AG04449 (cell line): Measurements from ENCODE around the gene BANF1.

Experiments used
- CTCF ChIA-PET: fragments of 350-600 bp; formaldehyde crosslinking; extraction: SDS; loops from one replicate; lab custom pipeline; 2021; ENCODE audit warnings: antibody characterized with exemption; lab: Yijun Ruan, JAX
- POLR2A ChIA-PET: fragments of 400-600, 350-600 bp; formaldehyde crosslinking; extraction: SDS; loops from one replicate; lab custom pipeline; 2020; ENCODE audit warnings: antibody characterized with exemption, inconsistent platforms; lab: Yijun Ruan, JAX
- DNase-seq: peaks from one replicate; pipeline ENCODE4 v3.0.0-alpha.2; 2010; ENCODE audit warnings: low read depth, low spot score
- H3K4me3 ChIP-seq: 2 replicates; pipeline ENCODE4 v1.5.1; 2011; ENCODE audit warnings: low read depth, mild to moderate bottlenecking, control low read depth, low read length
- TF ChIP-seq, protein P1 (sequence below): IDR thresholded peaks from one replicate; pipeline ENCODE4 v1.5.1; 2011; ENCODE audit warnings: mild to moderate bottlenecking, moderate library complexity, low read length, control low read depth, inconsistent platforms; ENCODE audit not compliant: insufficient read depth; ENCODE audit errors: missing control alignments

The BANF1 gene

DNA sequence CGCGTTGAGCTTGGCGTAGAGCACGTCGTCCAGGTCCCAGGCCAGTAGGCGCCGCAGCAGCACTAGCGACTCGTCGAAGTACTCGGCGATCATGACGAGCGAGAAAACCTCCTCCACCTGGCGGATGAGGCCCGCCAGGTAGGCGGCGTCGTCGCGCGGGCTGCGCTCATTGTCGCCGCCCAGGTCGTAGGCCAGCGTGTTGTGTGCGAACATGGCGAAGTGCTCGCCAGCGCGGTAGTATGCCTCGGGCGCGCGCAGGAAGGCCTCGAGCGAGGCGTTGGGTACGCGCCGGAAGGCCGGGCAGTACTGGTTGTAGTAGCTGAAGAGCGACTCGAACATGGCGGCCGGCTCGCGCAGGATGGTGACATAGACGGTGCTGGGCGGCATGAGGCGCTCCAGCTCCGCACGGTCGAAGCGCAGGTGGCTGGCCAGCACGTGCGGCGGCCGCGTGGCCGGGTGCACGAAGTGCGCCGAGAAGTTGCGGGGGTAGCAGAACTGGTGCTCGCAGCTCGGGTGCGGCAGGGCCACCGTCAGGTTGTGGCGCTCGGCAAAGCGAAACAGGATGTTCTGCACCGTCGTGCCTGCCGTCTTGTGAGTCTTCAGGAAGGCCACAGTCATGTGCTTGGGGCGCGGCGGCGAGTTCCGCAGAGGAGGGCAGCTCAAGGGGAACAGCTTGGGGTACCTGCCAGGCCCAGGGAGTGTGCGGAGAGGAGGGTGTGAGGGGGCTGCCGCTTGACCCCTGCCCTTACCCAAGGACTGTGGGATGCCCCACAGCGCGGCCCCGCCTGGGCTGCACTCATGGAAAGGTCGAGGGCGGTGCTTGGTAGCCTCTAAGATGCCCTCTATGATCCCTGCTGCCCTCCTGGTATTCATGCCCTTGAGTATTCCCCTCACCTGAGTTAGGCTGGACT, 40.9 kb downstream of the BANF1 start:
- ChIA-PET POLR2A (no interaction called here), CTCF (interaction anchor here (0.9 to 8.5 kb wide), 10 partner anchors 8 to 157 kb away, joined by 3 to 118 read pairs (median 27); partner anchors contain the start of genes CATSPER1, FIBP, PACS1 and SF3B2)
- no peak for DNase-seq
- TF ChIP-seq, protein P1, sequence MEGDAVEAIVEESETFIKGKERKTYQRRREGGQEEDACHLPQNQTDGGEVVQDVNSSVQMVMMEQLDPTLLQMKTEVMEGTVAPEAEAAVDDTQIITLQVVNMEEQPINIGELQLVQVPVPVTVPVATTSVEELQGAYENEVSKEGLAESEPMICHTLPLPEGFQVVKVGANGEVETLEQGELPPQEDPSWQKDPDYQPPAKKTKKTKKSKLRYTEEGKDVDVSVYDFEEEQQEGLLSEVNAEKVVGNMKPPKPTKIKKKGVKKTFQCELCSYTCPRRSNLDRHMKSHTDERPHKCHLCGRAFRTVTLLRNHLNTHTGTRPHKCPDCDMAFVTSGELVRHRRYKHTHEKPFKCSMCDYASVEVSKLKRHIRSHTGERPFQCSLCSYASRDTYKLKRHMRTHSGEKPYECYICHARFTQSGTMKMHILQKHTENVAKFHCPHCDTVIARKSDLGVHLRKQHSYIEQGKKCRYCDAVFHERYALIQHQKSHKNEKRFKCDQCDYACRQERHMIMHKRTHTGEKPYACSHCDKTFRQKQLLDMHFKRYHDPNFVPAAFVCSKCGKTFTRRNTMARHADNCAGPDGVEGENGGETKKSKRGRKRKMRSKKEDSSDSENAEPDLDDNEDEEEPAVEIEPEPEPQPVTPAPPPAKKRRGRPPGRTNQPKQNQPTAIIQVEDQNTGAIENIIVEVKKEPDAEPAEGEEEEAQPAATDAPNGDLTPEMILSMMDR = no peak
- H3K4me3 ChIP-seq = no peak overlapping the region

DNA sequence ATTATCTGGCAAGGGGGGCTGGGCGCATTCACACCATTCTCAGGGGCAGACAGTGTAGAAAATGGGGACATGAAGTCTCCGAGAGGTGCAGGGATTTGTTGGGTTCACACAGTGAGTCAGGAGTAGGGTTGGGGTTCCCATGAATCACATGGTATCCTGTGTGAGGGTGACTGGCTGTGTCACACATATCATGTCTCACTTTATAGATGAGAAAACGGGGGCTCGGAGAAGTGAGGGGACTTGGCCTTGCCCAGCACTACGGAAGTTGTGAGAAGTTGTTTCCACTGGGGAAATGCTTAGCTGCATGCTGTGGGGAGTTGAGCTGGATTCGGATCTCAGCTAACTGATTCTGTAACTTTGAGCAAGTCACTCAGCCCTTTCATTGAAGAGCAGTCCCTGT, 42.5 kb downstream of the BANF1 start:
- ChIA-PET POLR2A (interaction anchor here (0.8 kb wide), 1 partner anchor 129 kb away, joined by 3 read pairs; no protein-coding TSS in a partner anchor), CTCF (interaction anchor here (0.7 to 8.5 kb wide), 32 partner anchors 9 to 340 kb away, joined by 3 to 118 read pairs (median 6); partner anchors contain the start of genes CATSPER1, FIBP, KAT5 and PACS1)
- TF ChIP-seq, protein P1 = no peak
- no peak for DNase-seq
- H3K4me3 ChIP-seq = no peak overlapping the region

DNA sequence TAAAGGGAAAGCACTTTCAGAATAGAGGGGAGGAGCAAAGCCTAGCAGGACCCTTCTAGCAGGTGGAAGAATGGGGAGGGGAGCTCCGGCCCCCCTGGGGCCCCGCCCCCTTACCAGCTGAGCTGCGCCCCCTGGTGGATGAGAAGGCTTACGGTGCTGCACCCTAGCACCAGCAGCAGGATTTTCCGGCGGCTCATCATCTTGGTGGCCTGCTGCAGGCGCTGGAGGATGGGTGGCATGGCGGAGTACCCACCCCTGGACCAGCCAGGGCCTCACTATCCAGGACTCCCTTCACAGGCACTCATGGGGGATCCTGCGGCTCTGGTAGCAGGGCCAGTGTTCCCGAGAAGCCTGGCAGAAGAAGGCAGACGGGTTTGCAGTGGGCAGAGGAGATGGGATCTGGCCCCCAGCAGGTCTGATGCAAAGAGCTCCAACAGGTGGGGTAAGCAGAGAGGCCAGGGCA, 42.9 kb downstream of the BANF1 start:
- CTCF ChIA-PET = interaction anchor here (0.5 to 8.5 kb wide), 38 partner anchors 9 to 340 kb away, joined by 3 to 118 read pairs (median 4); partner anchors contain the start of genes CATSPER1, FIBP, KAT5 and PACS1
- DNase-seq = no peak
- no peak overlapping the region for H3K4me3 ChIP-seq
- TF ChIP-seq, protein P1 = peak; percentile 93
- POLR2A ChIA-PET = interaction anchor here (0.8 kb wide), 1 partner anchor 129 kb away, joined by 3 read pairs; no protein-coding TSS in a partner anchor

DNA sequence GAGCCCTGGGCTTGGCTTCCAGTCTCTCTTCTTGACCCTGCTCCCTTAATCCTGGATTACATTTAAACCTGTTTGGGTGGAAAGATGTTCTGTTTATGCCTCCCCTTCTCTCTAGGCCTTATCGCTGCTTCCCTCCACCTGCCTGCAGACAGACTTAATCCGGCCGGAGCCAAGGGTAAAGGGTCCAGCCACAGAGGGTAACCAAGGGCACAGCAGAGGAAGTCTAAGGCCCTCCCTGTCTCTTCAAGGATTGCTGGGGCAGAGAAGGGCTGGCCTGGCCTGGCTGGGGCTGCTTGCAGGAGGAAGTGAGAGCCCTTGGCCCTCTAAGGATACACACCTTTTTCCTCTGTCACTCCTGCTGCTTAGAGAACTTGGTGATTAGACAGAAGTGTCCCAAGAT, 44.6 kb downstream of the BANF1 start:
- TF ChIP-seq, protein P1 = no peak
- ChIA-PET POLR2A (no interaction called here), CTCF (interaction anchor here (1.6 to 8.5 kb wide), 6 partner anchors 11 to 327 kb away, joined by 3 to 118 read pairs (median 66); partner anchors contain the start of genes CATSPER1, FIBP, PACS1 and RNASEH2C)
- DNase-seq = no peak
- no peak overlapping the region for H3K4me3 ChIP-seq

DNA sequence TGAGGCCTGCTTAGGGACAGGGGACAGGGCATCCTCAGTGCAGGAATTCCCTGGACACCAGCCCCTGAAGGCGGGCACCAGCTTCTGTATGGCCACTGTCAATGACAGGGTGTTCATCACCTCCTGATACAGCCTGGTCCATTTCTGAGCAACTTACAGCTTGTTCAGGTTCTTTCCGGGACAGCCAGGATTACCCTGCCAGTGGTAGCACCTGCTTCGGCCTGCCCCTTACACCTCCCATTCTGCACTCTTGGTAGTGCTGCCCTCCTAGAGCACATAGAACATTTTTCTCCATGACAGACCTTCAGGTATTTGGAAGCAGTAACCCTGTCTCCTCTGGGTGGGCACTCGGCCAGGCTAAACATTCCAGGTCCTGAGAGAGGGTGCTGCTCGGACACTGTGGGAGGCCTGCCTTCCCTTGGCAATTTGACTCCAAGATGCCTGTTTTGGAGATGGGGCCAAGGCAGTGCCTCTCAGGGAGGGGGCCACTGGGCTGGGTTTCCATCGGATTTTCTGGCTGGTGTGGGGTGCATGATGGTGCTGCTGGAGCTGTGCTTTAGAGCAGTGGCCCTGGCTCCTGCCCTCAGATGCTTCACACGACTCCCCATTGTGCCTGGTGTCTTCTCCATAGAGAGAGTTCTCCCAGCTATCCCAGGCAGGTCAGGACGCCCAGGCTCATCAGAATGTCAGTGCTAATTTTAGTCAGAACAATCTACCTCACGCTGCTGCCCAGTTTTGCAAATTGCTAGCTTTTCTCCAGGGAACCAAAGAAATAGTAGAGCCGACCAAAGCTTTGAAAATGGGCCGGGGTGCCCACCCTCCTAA, 45.5 kb downstream of the BANF1 start:
- DNase-seq = no peak
- H3K4me3 ChIP-seq = no peak overlapping the region
- TF ChIP-seq, protein P1 = no peak
- POLR2A ChIA-PET = no interaction called here
- CTCF ChIA-PET = interaction anchor here (1.1 to 8.5 kb wide), 6 partner anchors 12 to 162 kb away, joined by 3 to 118 read pairs (median 66); partner anchors contain the start of genes CATSPER1, FIBP and PACS1
